H1 (cell line): Measurements from ENCODE around the gene UBE2V1. TPM values are rescaled to one million over a fixed set of nuclear protein-coding genes. Genes with fewer than 3 reads are reported as not detected.

Experiments used
- CTCF ChIA-PET: fragments of 300-600 bp; sonication (Branson Sonifier 250); formaldehyde crosslinking; loops from one replicate; lab custom pipeline; 2021; ENCODE audit not compliant: partially characterized antibody; lab: Charles Lee
- POLR2A ChIA-PET: fragments of 300-600 bp; sonication (Branson Sonifier 250); formaldehyde crosslinking; loops from one replicate; lab custom pipeline; 2021; ENCODE audit warnings: inconsistent platforms; ENCODE audit not compliant: partially characterized antibody; lab: Charles Lee
- DNase-seq, 2 experiments: peaks; one replicate each; pipeline versions ENCODE4 v3.0.0 to v3.0.0-alpha.2; 2010 to 2022; ENCODE audit warnings: low spot score in 2 of 2, low read depth in 1 of 2, mixed read lengths in 1 of 2
- FAIRE-seq: peaks from 2 replicates; lab custom pipeline; 2011; peaks lifted over from hg19 to GRCh38; lab: Jason Lieb, UNC
- H2AFZ ChIP-seq: 2 replicates; pipeline ENCODE4 v1.8.1; 2012; ENCODE audit warnings: low read length, inconsistent platforms
- H2AK5ac ChIP-seq: 2 replicates; pipeline ENCODE4 v1.6.1; 2013; ENCODE audit warnings: low read depth, low read length
- H2BK120ac ChIP-seq: replicated peaks from 2 replicates; pipeline ENCODE3; 2013; ENCODE audit warnings: low read depth, low read length, inconsistent platforms
- H2BK12ac ChIP-seq: 2 replicates; pipeline ENCODE4 v1.6.1; 2013; ENCODE audit warnings: low read depth, low read length
- H2BK15ac ChIP-seq: 2 replicates; pipeline ENCODE4 v1.6.1; 2013; ENCODE audit warnings: low read length
- H2BK20ac ChIP-seq: 2 replicates; pipeline ENCODE4 v1.6.1; 2013; ENCODE audit warnings: low read length
- H2BK5ac ChIP-seq: 2 replicates; pipeline ENCODE4 v1.6.1; 2013; ENCODE audit warnings: low read depth, low read length
- H3K14ac ChIP-seq: 2 replicates; pipeline ENCODE4 v1.6.1; 2013; ENCODE audit warnings: inconsistent platforms; ENCODE audit not compliant: insufficient read length
- H3K18ac ChIP-seq: 2 replicates; pipeline ENCODE4 v1.6.1; 2013; ENCODE audit warnings: low read length; ENCODE audit errors: extremely low read depth
- H3K23ac ChIP-seq: 2 replicates; pipeline ENCODE4 v1.6.1; 2013; ENCODE audit warnings: inconsistent platforms; ENCODE audit not compliant: insufficient read length
- H3K23me2 ChIP-seq: 2 replicates; pipeline ENCODE4 v1.6.1; 2013; ENCODE audit warnings: low read depth, low read length
- H3K27ac ChIP-seq: 2 replicates; pipeline ENCODE4 v1.6.1; 2011; ENCODE audit warnings: low read depth, low read length, inconsistent platforms
- H3K27me3 ChIP-seq, 4 experiments: replicated peaks in 1 of 4; 1 replicate in 1 of 4; 2 replicates in 3 of 4; pipeline versions ENCODE4 v1.6.1 to v1.8.1; 2011 to 2013; ENCODE audit warnings: low read length in 3 of 4, mild to moderate bottlenecking in 3 of 4, inconsistent platforms in 2 of 4, mixed read lengths in 2 of 4, moderate library complexity in 1 of 4; ENCODE audit not compliant: control insufficient read depth in 3 of 4, insufficient read depth in 3 of 4; ENCODE audit errors: extremely low read depth in 1 of 4
- H3K36me3 ChIP-seq, 4 experiments: 2 replicates each; pipeline versions ENCODE4 v1.6.1 to v1.8.1; 2011 to 2013; ENCODE audit warnings: mild to moderate bottlenecking in 4 of 4, low read length in 3 of 4, moderate library complexity in 2 of 4, control low read depth in 1 of 4, inconsistent platforms in 1 of 4; ENCODE audit not compliant: insufficient read depth in 4 of 4, control insufficient read depth in 2 of 4
- H3K4ac ChIP-seq: replicated peaks from 2 replicates; pipeline ENCODE3; 2013; ENCODE audit warnings: low read length, low read depth, mixed read lengths, inconsistent platforms; ENCODE audit not compliant: insufficient read length
- H3K4me1 ChIP-seq, 4 experiments: replicated peaks in 1 of 4; 1 replicate in 1 of 4; 2 replicates in 3 of 4; pipeline versions ENCODE4 v1.6.1 to v1.8.1; 2011 to 2013; ENCODE audit warnings: low read length in 3 of 4, inconsistent platforms in 2 of 4, mixed read lengths in 1 of 4; ENCODE audit not compliant: insufficient read depth in 4 of 4, control insufficient read depth in 3 of 4
- H3K4me2 ChIP-seq, 2 experiments: 2 replicates each; pipeline versions ENCODE4 v1.6.1 to v1.8.1; 2011 to 2013; ENCODE audit warnings: low read depth in 2 of 2, low read length in 2 of 2, control low read depth in 1 of 2, inconsistent platforms in 1 of 2, mild to moderate bottlenecking in 1 of 2; ENCODE audit not compliant: insufficient read depth in 1 of 2
- H3K4me3 ChIP-seq, 4 experiments: fragments of 200-600, 300-600 bp in 1 of 4; sonication (generic), shearing (Covaris generic), sonication (Bioruptor Twin) in 1 of 4; 2 replicates each; pipeline versions ENCODE4 v1.5.1 to v1.8.1; 2011 to 2016; ENCODE audit warnings: low read length in 4 of 4, low read depth in 3 of 4, control low read depth in 2 of 4, inconsistent platforms in 2 of 4, mild to moderate bottlenecking in 2 of 4, mixed read lengths in 1 of 4, moderate library complexity in 1 of 4; ENCODE audit not compliant: insufficient read depth in 2 of 4; ENCODE audit errors: extremely low read depth in 1 of 4
- H3K56ac ChIP-seq: replicated peaks from 2 replicates; pipeline ENCODE3; 2013; ENCODE audit warnings: low read depth, mild to moderate bottlenecking, mixed read lengths, low read length, inconsistent platforms; ENCODE audit not compliant: insufficient read length
- H3K79me1 ChIP-seq: 2 replicates; pipeline ENCODE4 v1.6.1; 2013; ENCODE audit warnings: low read depth, low read length, control low read depth
- H3K79me2 ChIP-seq, 2 experiments: 2 replicates each; pipeline versions ENCODE4 v1.6.1 to v1.8.1; 2012 to 2013; ENCODE audit warnings: low read length in 2 of 2, mild to moderate bottlenecking in 2 of 2, inconsistent platforms in 1 of 2; ENCODE audit not compliant: insufficient read depth in 2 of 2, control insufficient read depth in 1 of 2
- H3K9ac ChIP-seq, 4 experiments: replicated peaks in 1 of 4; 1 replicate in 1 of 4; 2 replicates in 3 of 4; pipeline versions ENCODE4 v1.6.1 to v1.8.1; 2011 to 2013; ENCODE audit warnings: low read depth in 3 of 4, low read length in 3 of 4, control low read depth in 2 of 4, mild to moderate bottlenecking in 2 of 4, moderate library complexity in 2 of 4, inconsistent platforms in 1 of 4; ENCODE audit errors: extremely low read depth in 1 of 4
- H3K9me3 ChIP-seq, 2 experiments: 2 replicates each; pipeline versions ENCODE4 v1.6.1 to v1.8.1; 2012 to 2013; ENCODE audit warnings: mild to moderate bottlenecking in 2 of 2, moderate library complexity in 2 of 2, control low read depth in 1 of 2, inconsistent platforms in 1 of 2, low read depth in 1 of 2, low read length in 1 of 2, mixed read lengths in 1 of 2; ENCODE audit not compliant: insufficient read depth in 2 of 2
- H4K20me1 ChIP-seq, 2 experiments: replicated peaks in 1 of 2; 2 replicates each; pipeline versions ENCODE3 to v1.8.1; 2011 to 2013; ENCODE audit warnings: inconsistent platforms in 2 of 2, low read length in 2 of 2, mild to moderate bottlenecking in 1 of 2; ENCODE audit not compliant: insufficient read depth in 2 of 2, control insufficient read depth in 1 of 2
- H4K5ac ChIP-seq: 2 replicates; pipeline ENCODE4 v1.6.1; 2013; ENCODE audit warnings: low read length, low read depth, mixed read lengths, inconsistent platforms; ENCODE audit not compliant: insufficient read length
- H4K8ac ChIP-seq: 2 replicates; pipeline ENCODE4 v1.8.0; 2013; ENCODE audit warnings: mild to moderate bottlenecking, moderate library complexity, low read length, inconsistent platforms; ENCODE audit not compliant: insufficient read depth; ENCODE audit errors: extremely low read depth
- H4K91ac ChIP-seq: replicated peaks from 2 replicates; pipeline ENCODE3; 2013; ENCODE audit warnings: low read length, mixed read lengths, inconsistent platforms; ENCODE audit not compliant: insufficient read length
- CBX5 ChIP-seq: fragments of 300-800, 300-1000 bp; sonication (generic); IDR thresholded peaks from 2 replicates; pipeline ENCODE4 v1.7.1; 2016; ENCODE audit warnings: antibody characterized with exemption, low read length, low read depth
- CHD1 ChIP-seq: IDR thresholded peaks from 2 replicates; pipeline ENCODE4 v1.6.1; 2012; ENCODE audit warnings: low read depth, low read length, improper control_type of control experiment
- CTCF ChIP-seq, 3 experiments: IDR thresholded peaks; 1 replicate in 2 of 3; 2 replicates in 1 of 3; pipeline versions ENCODE4 v1.5.1 to v1.6.1; 2011; ENCODE audit warnings: low read length in 3 of 3, mild to moderate bottlenecking in 3 of 3, inconsistent platforms in 2 of 3, low read depth in 1 of 3, moderate library complexity in 1 of 3; ENCODE audit not compliant: insufficient read depth in 1 of 3; ENCODE audit errors: control extremely low read depth in 1 of 3
- HDAC2 ChIP-seq, 2 experiments: fragments of 300-600 bp in 1 of 2; sonication (generic) in 1 of 2; IDR thresholded peaks; 2 replicates each; pipeline ENCODE4 v1.6.1; 2011 to 2012; ENCODE audit warnings: low read depth in 2 of 2, low read length in 2 of 2, mild to moderate bottlenecking in 2 of 2, moderate library complexity in 2 of 2, borderline replicate concordance in 1 of 2, inconsistent platforms in 1 of 2
- KDM1A ChIP-seq: fragments of 200-600, 300-600 bp; sonication (generic); IDR thresholded peaks from 2 replicates; pipeline ENCODE4 v1.7.1; 2016; ENCODE audit warnings: mild to moderate bottlenecking, low read length, borderline replicate concordance
- RBBP5 ChIP-seq: IDR thresholded peaks from 2 replicates; pipeline ENCODE4 v1.7.1; 2012; ENCODE audit warnings: low read depth, mild to moderate bottlenecking, inconsistent platforms, low read length, moderate library complexity, borderline replicate concordance
- RNF2 ChIP-seq: fragments of 200-900, 300-1000 bp; sonication (generic); IDR thresholded peaks from 2 replicates; pipeline ENCODE4 v1.7.1; 2016; ENCODE audit warnings: borderline replicate concordance, low read depth, mild to moderate bottlenecking, antibody characterized with exemption, low read length; ENCODE audit not compliant: poor library complexity, severe bottlenecking; ENCODE audit errors: missing control alignments
- SIRT6 ChIP-seq: IDR thresholded peaks from one replicate; pipeline ENCODE4 v1.7.1; 2012; ENCODE audit warnings: low read length, inconsistent platforms
- TAF1 ChIP-seq: IDR thresholded peaks from 2 replicates; pipeline ENCODE4 v1.6.1; 2011; ENCODE audit warnings: mild to moderate bottlenecking, low read depth, low read length
- WGBS, 2 experiments: shearing (Covaris generic) in 1 of 2; methylation state at CpG; one replicate each; pipeline versions ENCODE4 v1.1.6 to v1.1.7; 2013 to 2015; ENCODE audit warnings: low lambda C conversion rate in 2 of 2, mixed read lengths in 2 of 2, inconsistent platforms in 1 of 2, low coverage in 1 of 2, missing lambda C conversion rate in 1 of 2; ENCODE audit not compliant: insufficient replicate concordance in 2 of 2, insufficient coverage in 1 of 2, insufficient read length in 1 of 2; ENCODE audit errors: extremely low coverage in 1 of 2, missing lambda C conversion rate in 1 of 2; 5-methylcytosine and 5-hydroxymethylcytosine counted together
- polyA plus RNA-seq, 7 experiments: library from polyadenylated mRNA; depleted of rRNA in 3 of 7; stranded (reverse) in 5 of 7; unstranded in 2 of 7; fragments of >200 nt in 5 of 7; fragments of 200-250 nt in 2 of 7; gene quantifications; 1 replicate in 5 of 7; 2 replicates in 1 of 7; 4 replicates in 1 of 7; pipeline versions ENCODE4 v1.2.1 to v1.2.3, GENCODE V29; 2011 to 2013; ENCODE audit warnings: missing spikeins in 2 of 7, mixed read lengths in 2 of 7
- total RNA-seq: library from RNA; stranded (reverse); fragmentation: NEBNext Ultra II Directional; extraction: Animal tissue kit (Norgen Biotek cat#: 25700); gene quantifications from 2 replicates; pipeline ENCODE4 v1.2.1, GENCODE V29; 2021
- TF ChIP-seq, protein P1 (sequence below): IDR thresholded peaks from 2 replicates; pipeline ENCODE4 v1.6.1; 2012; ENCODE audit warnings: inconsistent platforms

Gene UBE2V1
- total and polyA plus RNA-seq, 2 of the 8 experiments (the other 6 are each of a cell fraction or from before 2014, with no cell fraction given) = 141 to 184 TPM

GRCh38 chr20:50094522-50094921 lies 18.4 kb downstream of the UBE2V1 start:
- H2BK12ac ChIP-seq = no peak overlapping the region
- no peak overlapping the region for H2BK20ac ChIP-seq
- no peak overlapping the region for H4K5ac ChIP-seq
- WGBS, 2 experiments = 85% methylated on average over 4 of the region's 4 CpGs; no CpG with 5 or more reads in 1 of the 2 experiments
- H3K4me1 ChIP-seq = peaks cover 0 to 5% (median 1%) of the 10 kb centered on the region in 4 experiments; a peak in 4 of 7 replicates
- no peak overlapping the region for H4K8ac ChIP-seq
- H3K79me1 ChIP-seq = peaks cover 10% of the 10 kb centered on the region; the same call in 1 of the 2 replicates
- DNase-seq (no peak), FAIRE-seq (no peak)
- no peak overlapping the region for H2BK15ac ChIP-seq
- no peak overlapping the region for H2AK5ac ChIP-seq
- no peak overlapping the region for H4K91ac ChIP-seq
- no peak overlapping the region for H2AFZ ChIP-seq
- no peak overlapping the region for H3K9ac ChIP-seq
- no peaks in the 10 kb centered on the region for H3K9me3 ChIP-seq
- no peak overlapping the region for H3K4me3 ChIP-seq
- H3K18ac ChIP-seq = no peak overlapping the region
- no peak overlapping the region for H3K27ac ChIP-seq
- peaks cover 9 to 72% of the 10 kb centered on the region in 2 experiments for H3K79me2 ChIP-seq
- no peak overlapping the region for H3K23ac ChIP-seq
- no peaks in the 10 kb centered on the region for H3K23me2 ChIP-seq
- H3K4ac ChIP-seq = no peak overlapping the region
- H2BK120ac ChIP-seq = no peak overlapping the region
- no peak overlapping the region for H3K56ac ChIP-seq
- peaks cover 9 to 36% (median 23%) of the 10 kb centered on the region in 4 experiments for H3K36me3 ChIP-seq
- POLR2A ChIA-PET = interaction anchor here (0.6 kb wide), 1 partner anchor 26 kb away, joined by 3 read pairs; no protein-coding TSS in a partner anchor
- H3K4me2 ChIP-seq = no peak overlapping the region
- CTCF ChIA-PET = interaction anchor here (1.2 to 1.3 kb wide), 2 partner anchors 44 to 113 kb away, joined by 3 to 4 read pairs; no protein-coding TSS in a partner anchor
- peaks cover 3 to 22% of the 10 kb centered on the region in 2 experiments for H4K20me1 ChIP-seq
- no peak overlapping the region for H3K14ac ChIP-seq
- no peak overlapping the region for H2BK5ac ChIP-seq
- no peaks in the 10 kb centered on the region for H3K27me3 ChIP-seq
- TF ChIP-seq HDAC2 (IDR thresholded peaks at IDR 0.05; ENCODE audit: borderline replicate concordance in 1 of 2, low read depth in 2 of 2, low read length in 2 of 2) (no peak), CBX5 (no peak), CTCF (IDR thresholded peaks at IDR 0.05; ENCODE audit: control extremely low read depth in 1 of 3, insufficient read depth in 1 of 3, low read depth in 1 of 3, low read length in 3 of 3) (no peak), KDM1A (no peak), CHD1 (no peak), TAF1 (no peak), SIRT6 (no peak), RNF2 (no peak), RBBP5 (no peak)
- TF ChIP-seq, protein P1, sequence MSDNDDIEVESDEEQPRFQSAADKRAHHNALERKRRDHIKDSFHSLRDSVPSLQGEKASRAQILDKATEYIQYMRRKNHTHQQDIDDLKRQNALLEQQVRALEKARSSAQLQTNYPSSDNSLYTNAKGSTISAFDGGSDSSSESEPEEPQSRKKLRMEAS = no peak
